GM12892 (cell line): ENCODE measurements around the gene TMEM158.

Experiments used
- POLR2A ChIP-seq: IDR thresholded peaks from 2 replicates; pipeline ENCODE4 v1.6.1; 2011; ENCODE audit warnings: low read depth, low read length, control low read depth
- TAF1 ChIP-seq: IDR thresholded peaks from 2 replicates; pipeline ENCODE4 v1.6.1; 2011; ENCODE audit warnings: low read depth, mild to moderate bottlenecking, control low read depth, low read length, borderline replicate concordance

DNA sequence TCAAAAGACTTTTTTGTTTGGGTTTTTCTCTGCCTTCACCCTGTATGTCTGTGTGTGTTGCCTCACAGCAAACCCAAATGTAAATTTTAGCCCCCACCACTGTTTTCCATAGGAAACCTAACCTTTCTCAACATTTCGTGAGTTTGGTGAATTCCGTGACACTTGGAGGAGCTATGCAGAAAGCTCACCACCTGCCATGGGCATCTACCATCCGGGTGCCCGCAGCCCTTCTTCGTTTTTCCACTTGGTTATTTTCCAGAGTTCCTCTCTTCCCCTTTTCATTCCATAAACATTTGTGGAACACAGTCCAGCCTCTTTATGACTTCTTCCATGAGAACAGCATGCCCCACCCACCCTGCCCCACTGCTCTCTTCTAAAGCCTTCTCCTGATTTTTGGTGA lies 31.3 kb downstream of the TMEM158 start:
- no peak for TF ChIP-seq POLR2A
- no peak for TF ChIP-seq TAF1
